DMS53 treated with DMSO at 0.1 percent for 48 hours (cell line): ENCODE measurements around the gene TLNRD1.

Source experiments
- DNase-seq: peaks from one replicate; lab custom pipeline; 2025; ENCODE audit not compliant: unreplicated experiment; lab: John Stamatoyannopoulos, UW

Gene TLNRD1

DNA sequence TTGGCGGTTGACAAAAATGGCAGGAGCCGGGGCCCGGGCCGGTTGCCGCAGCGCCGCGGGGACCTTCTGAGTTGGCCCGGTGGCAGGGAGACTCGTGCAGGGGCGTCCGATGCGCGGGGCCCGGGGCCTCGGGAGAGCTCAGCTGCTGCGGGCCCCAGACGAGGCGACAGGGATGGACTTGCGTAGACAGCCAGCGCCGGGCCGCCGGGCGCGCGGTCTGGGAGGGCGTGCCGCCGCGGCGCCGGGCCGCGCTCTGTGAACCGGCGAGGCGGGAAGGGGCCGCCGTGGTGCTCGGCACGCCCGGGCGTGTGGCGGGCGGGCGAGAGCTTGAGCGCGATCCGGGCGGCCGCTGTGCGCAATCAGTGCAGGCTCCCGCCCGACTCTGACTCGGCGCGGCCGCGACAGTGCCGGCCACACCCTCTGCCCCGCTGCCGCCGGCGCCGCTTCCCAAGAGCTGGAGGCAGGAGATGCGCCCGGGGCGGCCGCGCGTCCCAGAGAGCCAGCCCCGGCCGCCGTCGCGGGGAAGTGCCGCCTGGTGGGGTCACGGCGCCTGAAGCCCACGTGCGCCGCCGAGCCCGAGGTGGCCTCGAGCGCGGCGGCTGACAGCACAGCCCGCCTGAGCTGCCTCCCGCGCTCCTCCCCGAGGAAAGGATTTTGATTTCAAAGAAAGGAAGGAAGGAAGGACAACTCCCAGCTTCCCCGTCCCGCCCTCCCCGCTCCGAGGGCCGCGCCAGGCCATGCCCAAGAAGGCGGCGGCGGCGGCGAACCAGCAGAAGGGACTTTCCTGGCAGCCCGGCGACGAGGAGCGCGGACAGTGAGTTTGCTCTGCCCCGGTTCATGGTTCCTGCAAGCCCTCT, 657 bp downstream of the TLNRD1 start:
- peak; percentile 3 for DNase-seq

DNA sequence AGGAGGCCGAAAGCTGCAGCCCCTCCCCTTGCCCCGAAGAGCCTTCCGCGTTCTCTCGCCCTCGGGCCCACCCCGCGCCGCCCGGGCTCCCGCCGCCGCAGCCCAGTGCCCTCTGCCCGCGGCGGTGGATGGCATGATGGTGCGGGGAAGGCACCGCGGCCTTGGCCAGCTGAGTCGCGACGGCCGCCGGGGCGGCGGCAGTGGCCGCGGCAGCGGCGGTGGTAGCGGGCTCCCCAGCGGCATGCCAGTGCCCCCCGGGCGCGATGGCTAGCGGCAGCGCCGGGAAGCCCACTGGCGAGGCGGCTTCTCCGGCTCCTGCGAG, 1.2 kb downstream of the TLNRD1 start:
- no peak for DNase-seq

DNA sequence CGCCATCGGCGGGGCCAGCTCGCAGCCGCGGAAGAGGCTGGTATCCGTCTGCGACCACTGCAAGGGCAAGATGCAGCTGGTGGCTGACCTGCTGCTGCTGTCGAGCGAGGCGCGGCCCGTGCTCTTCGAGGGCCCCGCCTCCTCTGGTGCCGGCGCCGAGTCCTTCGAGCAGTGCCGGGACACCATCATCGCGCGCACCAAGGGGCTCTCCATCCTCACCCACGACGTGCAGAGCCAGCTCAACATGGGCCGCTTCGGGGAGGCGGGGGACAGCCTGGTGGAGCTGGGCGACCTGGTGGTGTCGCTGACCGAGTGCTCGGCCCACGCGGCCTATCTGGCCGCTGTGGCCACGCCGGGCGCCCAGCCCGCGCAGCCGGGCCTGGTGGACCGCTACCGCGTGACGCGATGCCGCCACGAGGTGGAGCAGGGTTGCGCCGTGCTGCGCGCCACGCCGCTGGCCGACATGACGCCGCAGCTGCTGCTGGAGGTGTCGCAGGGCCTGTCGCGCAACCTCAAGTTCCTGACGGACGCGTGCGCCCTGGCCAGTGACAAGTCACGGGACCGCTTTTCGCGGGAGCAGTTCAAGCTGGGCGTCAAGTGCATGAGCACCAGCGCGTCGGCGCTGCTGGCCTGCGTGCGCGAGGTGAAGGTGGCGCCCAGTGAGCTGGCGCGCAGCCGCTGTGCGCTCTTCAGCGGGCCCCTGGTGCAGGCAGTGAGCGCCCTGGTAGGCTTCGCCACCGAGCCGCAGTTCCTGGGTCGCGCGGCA, 1.8 kb downstream of the TLNRD1 start:
- DNase-seq, result no peak

DNA sequence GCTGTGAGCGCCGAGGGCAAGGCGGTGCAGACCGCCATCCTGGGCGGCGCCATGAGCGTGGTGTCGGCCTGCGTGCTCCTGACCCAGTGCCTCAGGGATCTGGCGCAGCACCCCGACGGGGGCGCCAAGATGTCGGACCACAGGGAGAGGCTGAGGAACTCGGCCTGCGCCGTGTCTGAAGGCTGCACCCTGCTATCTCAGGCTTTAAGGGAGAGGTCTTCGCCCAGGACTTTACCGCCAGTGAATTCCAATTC, 2.3 kb downstream of the TLNRD1 start:
- no peak for DNase-seq

DNA sequence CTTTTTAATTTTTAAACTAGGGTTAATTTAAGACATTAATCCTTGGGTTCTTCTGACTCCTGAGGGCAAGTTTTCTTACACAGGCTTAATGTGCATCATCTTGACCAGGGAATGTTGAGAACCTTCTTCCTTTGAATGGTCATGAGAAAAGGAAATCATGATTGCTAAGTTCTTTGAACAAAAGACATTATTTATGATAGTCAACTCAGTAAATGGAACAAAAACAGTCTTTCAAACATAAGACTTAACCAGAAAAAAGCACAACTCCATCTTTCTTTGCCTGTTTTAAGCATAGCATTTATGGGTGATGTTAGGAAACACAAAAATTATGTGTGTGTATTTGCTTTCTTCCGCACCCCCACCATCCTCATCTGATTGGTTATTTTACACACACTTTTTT, 5.4 kb downstream of the TLNRD1 start:
- no peak for DNase-seq

DNA sequence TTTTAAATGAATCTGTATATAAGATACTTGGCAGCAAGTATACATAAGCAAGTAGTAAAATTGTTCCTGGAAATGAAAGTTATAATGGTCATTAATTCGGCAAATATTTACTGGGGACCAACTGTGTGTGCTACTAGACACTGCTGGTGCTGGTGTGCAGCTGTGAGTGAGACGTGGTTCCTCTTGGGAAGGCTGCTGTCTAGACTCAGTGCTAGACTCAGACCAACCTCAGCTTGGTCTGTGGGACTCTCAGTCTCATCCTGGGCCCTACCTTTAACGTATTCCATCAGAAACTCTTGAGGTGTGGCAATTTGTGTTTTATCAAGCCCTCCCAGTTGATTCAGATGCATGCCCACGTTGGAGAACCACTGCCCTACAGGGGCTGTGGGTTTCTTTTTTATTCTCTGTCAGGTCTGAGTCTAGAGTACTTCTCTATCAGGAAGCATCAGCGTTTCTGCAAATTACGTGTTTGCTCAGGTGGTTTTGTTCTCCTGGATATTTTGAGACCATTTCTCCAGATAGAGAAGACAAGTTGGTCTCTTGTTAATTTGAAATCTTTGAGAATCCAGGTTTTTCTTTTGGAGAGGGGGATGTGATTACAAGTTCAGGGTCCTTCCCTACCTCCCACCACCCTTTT, 6.8 kb downstream of the TLNRD1 start:
- no peak for DNase-seq

DNA sequence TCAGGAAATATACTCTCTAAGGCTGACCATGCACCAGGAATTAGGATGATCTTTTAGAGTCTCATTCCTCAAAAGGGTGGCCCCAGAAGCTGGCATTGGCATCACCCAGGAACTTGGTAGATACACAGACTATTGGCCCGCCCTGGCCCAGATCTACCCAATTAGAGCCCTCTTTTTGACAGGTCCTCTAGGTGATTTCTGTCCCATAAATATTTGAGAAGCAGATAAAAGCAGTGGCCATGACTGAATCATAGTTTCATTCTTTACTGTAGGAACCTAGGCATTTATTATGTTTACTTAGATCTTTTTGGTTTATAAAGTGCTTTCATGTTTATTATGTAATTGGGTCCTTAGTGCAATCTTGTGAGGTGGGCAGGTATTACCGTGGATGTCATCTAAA, 7.6 kb downstream of the TLNRD1 start:
- DNase-seq, result no peak

DNA sequence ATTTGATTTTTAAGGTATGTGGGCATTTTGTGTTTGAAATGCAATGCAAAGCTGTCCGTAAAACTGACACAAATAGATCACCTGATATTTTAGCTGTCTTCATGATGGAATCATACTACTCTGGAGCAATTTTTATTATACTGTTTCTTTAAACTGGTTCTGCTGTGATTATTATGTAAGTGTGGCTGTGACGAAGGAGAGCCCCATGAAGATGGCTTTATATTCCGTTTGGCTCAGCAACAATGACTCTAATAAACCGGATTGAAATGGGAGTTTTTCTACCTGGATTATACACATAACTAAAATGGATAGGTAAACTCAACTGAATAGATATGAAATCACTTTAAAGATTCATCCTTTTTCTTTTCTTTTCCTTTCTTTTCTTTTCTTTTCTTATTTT, 9.4 kb downstream of the TLNRD1 start:
- DNase-seq, result no peak

DNA sequence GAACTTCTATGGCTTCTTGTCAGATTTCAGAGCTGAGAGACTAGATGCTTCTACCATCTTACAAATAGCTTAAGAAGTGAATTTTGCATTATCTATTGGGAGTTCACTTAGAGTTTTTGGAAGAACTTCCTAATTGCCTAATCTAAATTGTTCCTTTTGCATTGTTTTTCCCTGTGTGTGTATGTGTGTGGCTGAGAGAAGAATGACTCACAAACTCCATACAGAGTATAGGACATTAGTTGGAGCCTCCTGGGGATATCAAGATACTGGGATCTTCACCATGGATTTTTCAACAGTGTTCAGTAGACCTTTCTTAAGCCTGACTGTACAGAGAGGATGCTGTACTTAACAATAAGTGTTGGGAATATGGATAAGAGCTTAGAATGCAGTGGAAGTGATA, 10.9 kb downstream of the TLNRD1 start:
- DNase-seq, result no peak

DNA sequence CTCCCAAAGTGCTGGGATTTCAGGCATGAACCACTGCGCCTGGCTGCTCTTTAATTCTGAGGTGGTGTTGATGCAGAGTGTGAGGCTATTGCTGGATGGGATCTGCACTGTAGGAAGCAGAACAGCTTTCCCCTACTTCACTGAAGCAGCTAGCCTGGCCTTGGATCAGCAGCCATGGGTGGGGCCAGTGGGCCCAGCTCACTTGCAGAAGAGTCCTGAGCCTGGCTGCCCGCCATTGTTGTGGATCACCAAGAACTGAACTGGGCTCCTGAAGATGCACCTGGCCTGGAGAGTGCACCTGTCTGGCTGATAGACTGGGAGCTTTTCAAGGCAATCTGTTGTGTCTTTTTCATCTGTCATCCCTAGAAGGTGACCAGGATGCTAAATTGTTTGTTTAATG, 11.9 kb downstream of the TLNRD1 start:
- no peak for DNase-seq

DNA sequence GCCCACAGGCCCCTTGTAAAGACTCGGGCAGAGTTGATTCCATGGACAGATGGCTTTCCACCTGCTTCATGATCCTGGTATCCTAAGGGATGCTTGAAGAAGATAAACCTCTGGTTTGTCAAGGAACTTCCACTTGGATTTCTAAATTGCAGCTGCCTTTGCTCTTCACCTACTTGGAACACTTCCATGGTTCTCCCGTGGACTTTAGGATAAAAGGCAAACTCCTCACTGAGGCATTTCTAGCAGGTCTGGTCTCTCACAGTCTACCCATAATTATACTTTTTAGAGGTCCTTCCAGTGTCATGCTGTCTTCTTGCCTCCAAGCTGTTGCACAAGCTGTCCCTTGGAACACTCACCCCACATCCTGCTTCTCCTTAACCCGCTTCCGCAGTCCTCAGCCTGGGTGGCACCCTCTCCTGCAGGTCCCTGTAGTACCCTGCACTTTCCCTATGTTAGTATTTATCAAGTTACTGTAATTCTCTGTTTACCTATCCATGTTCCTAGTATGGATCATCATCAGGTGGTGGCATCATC, 12.7 kb downstream of the TLNRD1 start:
- no peak for DNase-seq

DNA sequence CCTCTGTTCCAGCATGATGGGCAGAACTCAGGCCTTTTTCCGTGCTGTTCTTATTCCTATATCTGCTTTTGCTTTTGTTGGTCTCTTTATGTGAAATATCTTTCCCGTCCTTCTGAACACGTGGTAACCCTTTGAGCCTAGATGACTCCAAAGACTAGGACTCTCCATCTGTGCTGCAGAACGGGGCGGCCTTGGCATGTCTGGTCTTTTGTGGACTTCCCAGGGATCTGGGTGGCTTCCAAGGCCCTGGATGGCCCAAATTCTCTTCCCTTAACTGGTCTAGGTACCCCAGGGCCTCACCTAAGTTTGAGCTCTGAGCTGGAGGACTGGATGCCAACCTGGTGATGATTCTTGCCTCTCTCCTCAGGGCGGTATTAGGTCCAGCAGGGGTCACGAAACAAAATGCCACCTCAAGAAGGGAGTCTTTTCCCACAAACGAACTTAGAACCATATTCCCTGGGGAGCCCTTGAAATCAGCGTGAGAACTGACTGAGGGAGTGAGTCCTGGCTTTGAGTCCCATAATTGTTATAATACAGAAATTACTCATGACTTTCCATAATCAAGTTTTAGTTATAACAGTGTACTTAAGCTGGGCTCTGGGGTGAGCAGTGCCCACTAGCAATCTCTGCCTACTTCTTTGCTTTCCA, 13.8 kb downstream of the TLNRD1 start:
- no peak for DNase-seq

DNA sequence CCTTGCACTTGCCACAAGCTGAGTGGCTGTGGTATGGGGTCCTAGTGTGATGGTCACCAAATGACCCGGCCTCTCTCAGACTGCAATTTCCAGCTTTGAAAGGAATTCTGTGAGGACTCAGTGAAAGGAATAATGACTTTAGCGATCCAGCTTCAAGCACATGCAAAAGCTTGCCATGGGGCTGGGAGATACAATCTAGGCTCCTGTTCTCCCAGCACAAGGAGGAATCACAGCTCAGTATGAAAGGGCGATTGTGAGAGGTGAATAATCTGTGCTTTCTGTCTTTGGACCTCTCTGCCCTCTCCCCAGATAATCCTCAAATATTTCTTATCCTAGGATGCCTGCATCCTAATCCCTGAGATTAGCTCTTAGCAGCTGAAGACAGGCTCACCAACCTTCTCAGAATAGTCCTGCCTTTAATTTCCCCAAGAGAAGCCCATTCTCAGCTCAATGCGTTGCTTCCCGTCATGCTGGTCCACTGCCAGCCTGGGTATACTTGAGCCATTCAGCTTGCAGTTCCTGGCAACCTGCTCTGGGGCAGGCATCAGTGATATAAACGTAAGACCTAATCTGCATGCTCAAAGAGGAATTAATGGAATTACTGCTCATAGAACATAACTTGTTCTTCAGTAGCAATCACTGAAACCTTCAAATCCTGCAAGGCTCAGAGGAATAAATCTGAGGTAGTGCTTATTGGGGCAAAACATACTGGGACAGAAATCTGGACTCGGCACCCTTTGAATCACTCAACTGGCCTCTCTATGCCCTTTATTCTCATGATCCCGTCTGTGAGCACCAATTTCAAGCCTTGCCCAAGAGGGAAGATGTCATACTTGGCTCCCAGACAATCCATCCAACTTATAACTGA, 15.1 kb downstream of the TLNRD1 start:
- DNase-seq, result no peak

DNA sequence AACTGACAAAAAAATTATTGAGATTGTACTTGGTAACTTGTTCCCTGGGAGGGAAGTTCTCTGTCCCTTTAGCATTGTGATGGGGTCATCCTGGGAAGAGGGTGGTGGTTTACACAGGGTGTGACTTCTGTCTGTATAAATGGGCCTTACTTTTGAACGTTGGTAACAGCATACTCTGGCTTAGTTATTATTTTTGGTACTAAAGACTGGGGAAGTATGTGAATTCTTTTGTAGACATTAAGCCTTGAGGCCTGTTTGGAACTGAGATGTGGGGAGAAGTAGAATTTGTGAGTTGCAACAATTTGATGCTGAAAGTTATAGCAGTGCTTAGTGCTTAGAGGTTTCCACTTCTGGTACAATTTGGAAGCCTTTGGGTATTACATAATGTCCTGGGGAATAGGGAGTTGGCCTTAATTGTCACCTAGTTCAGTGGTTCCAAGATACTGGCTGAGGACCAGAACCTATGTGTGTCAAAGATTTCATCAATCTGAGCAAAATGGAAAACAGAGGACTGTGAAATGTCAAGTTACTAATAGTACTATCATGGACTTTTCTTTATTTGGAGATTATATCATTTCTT, 15.9 kb downstream of the TLNRD1 start:
- DNase-seq, result no peak

DNA sequence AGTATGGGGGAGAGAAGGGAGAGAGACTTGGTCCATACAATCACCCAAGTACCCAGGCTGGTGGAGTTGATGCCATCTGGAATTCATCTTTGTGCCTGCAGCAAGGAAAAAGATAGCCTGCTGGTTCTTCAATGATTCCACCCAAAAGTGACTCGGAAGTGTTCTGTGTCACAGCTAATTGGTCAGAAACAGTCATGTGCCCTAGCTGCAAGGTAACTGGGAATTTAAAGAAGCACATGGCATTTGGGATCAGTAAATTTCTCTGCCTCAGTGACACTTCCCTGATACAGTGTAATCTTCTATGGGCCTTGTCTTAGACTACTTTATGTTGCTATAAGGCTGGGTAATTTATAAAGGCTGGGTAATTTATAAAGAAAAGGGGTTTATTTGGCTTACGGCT, 17.5 kb downstream of the TLNRD1 start:
- DNase-seq, result no peak

DNA sequence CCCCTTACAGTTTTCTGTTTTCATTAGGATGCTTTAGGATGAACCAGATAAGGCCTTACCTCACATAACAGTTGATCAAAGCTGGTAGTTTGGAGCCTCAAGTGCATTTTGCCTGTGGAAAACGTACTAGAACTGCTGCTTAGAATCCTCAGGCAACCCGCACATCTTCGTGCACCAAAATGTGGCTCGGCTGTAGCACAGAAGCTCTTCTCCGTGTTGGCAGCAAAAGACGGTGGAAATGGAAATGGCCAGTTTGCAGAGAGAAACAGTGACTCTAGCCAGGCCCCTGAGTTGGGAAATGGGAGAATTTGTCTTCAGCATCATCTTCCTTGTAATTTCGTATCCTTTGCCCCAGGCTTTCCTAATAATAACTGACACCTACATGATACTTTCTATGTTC, 20.6 kb downstream of the TLNRD1 start:
- DNase-seq, result no peak

DNA sequence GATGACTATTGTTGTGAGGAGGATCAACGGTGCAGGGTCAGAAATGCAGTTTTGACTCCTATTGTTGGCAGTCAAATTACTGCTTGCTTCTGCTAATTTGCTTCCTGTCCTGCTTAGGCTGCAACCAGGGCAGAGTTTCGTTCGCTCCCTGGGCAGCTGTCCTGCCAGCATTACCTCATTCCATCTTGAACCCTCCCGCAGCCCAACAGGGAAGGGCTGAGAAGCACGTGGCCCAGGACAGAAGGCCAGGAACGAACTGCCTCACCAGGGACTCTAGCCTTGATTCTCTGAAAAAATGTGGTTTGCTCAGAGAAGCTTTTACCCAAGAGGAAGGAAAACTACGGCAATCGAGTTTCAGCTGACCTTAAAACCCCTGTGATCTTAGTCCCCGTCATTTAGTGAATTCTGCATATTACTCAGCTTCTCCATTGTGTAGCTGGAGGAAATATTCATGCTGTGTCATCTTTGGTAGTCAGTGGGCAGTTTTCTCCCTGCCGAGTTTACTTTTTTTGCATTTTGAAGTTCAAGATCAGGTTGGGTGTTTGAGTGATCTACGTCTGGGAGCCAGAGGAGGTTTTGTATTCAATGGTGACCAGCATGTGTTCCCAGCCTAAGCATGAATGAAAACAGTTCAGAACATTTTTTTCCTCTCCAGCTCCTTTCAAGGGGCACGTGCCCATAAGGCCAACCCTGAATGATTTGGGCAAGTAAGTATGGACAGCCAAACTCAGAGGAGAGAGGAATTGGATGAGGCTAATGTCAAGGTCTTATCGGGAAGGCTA, 23.0 kb downstream of the TLNRD1 start:
- DNase-seq, result no peak

DNA sequence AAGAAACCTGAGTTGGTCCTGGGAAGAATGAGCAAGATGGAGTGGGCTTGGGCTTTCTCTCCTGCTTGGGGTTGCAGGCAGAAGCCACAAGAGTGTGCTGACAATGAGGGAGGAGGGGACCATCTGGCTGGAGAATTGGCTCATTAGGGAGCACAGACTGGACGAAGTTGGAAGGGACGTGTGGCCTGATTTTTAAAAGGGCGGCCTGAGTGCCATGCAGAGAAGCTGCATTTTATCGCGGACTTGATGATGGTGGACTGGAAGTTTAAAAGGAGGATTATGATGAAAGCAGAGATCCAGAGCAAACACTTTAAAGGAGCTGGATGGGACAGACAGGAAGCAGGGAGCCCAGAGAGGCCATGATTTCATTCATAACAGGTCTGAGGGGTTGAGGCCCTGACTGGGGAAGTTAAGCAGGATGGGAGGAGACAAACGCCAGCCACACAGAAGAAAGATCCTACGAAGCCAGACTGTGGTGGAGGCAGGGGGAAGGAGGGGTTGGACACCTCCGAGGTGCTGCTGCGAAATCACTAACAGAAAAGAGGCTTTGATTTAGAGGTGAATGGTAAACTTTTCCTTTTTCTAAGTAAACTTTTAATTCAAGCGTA, 23.6 kb downstream of the TLNRD1 start:
- no peak for DNase-seq

DNA sequence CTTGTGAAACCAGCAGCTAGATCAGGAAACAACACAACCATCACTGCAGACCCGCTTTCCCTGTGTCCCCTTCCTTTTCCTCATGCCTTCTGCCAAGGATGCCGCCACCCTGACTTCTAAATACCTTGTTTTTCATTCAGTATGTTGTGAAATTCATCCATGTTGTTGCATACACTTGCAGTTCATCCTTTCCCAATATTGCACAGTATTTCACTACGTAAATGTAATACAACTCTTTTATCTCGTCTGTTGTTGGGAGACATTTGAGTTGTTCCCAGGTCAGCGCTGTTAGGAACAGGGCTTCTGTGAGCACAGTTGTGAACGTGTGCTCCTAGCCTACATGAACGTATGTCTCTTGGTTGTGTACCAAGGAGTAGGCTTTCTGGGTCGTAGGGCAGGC, 24.2 kb downstream of the TLNRD1 start:
- DNase-seq, result no peak
